ENCODE measurements around the gene FIG4.

- no peak for TF ChIP-seq FOSL2 (IDR thresholded peaks at IDR 0.05)
- no peak for TF ChIP-seq FOSL2 (CRISPR knock-in tag; IDR thresholded peaks at IDR 0.05)
- no peak for TF ChIP-seq MAFK (IDR thresholded peaks at IDR 0.05; ENCODE audit: partially characterized antibody)
- no peak for TF ChIP-seq RAD21 (conservative IDR thresholded peaks at IDR 0.05 in 1 of 2, IDR thresholded peaks at IDR 0.05 in 1 of 2)
- no peak for TF ChIP-seq CTCF (IDR thresholded peaks at IDR 0.05)
- no peak for TF ChIP-seq POLR2AphosphoS2 (conservative IDR thresholded peaks at IDR 0.05; ENCODE audit: low read length)
- no peak for TF ChIP-seq MAX (IDR thresholded peaks at IDR 0.05)
- TF ChIP-seq HDAC2 (IDR thresholded peaks at IDR 0.05) = no peak
Observed at GRCh38 chr6:109767961-109768360, 76.9 kb downstream of the FIG4 start.

Data from A549 (cell line).